Measurements from ENCODE around the gene ANO10.

Gene ANO10

DNA sequence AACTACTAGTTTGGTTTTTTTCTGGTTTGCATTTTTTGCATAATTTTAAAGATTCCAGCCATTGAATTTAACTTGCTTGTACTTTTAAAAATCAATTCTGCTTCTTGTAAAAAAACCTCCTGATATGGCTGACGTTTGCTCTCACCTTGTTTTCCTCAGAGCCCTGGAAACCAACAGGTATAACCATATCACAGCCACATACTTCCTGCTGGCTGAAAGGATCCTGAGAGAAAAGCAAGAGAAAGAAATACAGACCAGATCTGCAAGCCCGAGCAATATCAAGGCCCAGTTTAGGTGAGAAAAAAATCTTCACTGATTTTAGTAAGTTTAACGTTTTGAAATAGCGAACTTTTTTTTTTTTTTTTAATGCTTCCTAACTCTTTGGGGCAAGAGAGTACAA is 278.6 kb downstream of the ANO10 start:
- DNase-seq, result no peak

DNA sequence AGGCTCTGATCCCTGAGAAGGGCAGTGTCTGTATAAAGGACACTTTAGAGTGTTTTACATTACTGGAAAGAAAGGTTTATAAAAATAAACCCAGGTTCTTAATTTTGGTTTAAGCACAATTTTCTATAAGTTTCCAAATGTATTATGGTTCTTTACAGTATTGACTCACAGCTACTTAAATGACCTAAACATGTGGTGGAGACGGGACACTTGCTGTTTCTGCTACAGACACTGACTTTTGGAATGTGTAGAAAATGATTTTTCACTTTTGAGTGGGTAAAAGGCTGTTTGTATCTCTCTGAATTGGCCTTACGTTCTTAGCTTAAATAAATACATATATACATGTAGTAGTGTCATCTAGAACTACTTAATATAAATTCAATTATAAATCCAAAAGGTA is 280.0 kb downstream of the ANO10 start:
- DNase-seq, result no peak

DNA sequence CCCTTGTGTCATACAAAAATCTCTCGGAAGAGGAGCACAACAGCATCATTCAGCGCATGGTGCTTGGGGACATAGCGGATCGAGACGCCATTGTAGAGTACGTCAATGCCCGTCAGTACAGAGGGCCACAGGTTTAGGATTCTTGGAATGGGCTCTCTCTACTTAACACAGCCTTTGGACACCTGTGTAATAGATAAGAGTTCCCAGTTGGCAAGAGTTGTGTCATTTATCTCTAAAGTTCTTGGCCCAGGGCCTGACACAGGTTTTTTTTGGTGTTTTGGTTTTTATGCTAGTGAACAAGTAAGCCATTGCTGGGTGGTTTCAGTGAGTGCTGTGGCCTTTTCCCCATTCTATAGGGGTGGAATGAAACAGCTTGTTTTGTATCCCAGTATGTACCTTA is 281.4 kb downstream of the ANO10 start:
- no peak for DNase-seq

DNA sequence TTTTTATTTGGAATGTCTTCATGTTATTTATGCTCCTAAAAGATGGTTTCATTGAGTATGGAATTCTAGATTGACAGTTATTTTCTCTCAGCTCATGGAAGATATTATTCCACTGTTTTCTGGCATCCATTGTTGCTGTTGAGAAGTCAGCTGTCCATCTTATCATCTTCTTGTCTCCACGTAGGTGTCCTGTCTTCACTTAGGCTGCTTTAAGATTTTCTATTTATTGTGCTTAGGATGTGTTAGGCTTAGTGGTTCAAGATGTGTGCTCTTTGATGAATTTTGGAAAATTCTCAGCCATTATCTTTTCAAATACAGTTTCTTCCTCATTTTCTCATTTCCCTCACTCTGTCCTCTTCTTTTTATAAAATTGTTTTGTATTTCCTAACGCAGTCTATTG is 283.5 kb downstream of the ANO10 start:
- no peak for DNase-seq

DNA sequence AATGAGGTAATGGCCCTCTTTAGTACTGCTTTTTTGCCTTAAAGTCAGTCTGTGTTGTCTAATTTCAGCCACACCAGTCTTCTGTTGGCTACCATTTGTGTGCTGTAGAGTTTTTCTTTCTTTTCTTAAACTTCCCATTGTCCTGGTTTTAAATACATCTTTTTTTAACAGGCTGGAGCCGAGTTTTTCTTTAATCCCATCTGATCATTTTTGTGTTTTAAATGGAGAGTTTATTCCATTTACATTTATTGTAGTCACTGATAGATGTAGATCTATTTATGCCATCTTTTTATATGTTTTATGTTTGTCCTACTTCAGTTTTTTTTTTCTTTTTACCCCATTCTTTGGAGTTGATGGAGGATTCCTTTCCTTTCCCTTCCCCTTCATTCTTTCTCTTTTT is 286.0 kb downstream of the ANO10 start:
- no peak for DNase-seq

DNA sequence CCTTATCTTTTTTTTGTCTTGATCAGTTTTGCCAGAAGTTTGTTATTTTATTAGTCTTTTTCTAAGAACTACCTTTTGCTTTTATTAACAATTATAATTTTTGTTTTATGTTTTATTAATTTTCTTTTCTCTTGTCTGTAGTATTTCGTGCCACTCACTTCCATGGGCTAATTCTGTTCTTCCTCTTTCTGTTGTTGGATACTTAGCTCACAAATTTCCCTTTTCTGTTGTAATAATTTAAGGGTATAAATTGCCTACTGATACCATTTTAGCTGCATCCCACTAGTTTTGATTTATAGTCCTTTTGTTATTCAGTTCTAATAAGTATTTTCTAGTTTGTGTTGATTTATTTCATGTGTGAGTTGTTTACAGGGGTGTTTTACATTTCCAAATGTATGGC is 286.8 kb downstream of the ANO10 start:
- no peak for DNase-seq

DNA sequence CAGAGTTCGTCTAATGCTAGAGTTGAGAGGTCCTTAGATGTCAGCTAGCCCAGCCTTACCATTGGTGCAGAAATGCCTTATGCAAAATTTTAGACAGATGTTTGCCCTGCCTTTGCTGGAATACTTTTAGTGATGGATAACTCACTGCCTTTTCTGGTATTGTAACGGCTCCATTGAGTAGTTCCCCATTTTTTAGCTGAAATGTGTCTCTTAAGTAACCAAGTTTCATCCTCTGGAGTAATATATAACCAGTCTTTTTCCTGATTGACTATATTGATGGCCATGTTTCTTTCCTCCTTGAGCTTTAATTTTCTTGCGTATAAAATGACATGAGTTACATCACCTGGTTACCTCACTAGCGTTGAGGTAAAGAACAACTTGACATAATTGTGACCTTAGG is 290.4 kb downstream of the ANO10 start:
- no peak for DNase-seq

DNA sequence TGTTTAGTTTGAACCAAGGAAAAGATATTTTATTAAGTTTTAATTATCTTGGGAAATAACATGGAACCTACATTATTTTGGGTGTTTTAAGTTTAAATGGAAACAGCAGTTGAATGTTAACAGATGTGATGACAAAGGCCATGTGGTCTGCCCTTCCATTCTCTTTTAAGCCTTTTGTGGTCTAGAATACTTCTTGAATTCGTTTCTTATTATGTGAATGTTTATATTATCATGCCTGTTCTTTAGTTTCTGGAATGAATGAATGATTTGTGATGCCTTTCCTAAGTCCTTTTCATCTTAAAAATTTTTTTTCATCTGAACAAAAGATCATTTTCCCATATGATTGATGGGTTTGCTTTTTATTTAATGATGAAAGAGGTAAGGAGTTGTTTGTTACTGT is 290.8 kb downstream of the ANO10 start:
- no peak for DNase-seq

DNA sequence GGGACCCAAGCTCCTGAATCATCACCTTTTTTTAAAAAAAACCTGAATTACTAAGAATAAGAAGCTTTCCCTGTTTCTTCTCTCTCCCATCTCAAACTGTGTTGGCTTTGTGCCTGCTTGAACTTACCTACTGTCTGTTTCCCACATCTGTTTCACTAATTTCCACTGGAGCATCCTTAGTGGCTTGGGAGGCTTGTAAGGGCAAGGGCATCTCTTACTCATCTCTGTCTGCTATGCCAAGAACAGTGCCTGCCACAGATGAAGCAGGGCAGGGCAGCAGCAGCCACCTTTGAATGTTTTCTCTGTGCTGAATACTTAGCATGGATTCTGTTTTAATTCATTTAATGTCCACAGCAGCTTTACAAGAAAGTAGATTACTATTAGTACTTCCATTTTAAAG is 293.2 kb downstream of the ANO10 start:
- DNase-seq, result no peak

DNA sequence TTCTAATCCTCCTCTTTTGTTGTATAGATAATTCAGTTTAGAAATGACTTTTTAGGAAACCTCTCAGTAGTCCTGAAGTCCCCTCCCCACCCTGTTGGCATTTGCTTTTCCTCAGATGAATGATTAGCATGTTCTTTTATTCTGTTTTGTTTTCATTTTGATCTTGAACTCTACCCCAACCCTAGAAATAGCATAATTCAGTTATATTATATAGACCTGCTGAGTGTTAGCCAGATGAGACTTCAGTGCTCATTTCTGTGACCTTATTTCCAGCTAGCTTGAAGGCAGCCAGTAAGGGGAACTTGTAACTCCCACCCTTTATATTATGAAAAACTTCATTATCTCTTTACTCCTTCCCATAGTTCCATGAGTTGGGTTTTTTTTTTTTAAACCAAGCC is 294.2 kb downstream of the ANO10 start:
- no peak for DNase-seq

DNA sequence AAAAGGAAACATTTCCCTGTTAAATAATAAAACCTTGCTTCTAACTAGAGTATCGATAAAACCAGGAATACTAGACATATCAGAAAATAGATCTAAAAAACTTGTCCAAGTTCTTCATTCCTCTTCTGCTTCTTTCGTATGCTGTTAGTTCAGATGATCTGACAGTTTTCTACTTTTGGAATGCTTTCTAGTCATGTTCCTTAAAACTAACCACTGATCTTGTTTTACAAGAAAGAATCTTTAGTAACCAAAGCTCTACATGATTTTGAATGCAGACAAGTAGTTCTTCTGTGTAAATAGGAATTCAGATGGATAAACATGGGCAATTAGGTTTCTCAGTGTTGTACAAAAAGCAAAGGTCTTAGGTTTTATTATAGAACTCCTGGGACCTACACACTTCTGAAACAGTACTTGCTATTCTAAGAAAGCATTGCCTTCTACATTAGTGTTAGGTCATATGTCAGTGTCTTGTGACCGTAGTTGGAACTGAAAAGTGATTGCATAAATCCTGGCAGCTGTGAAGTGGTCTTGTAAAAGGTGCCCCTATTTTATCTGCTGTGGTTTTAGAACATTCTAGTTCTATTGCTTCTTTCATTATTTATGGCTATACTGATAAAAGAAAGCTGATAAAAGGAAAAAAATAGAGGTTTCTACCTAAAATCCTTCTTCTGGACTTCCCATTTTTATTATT is 294.8 kb downstream of the ANO10 start:
- DNase-seq, result no peak

DNA sequence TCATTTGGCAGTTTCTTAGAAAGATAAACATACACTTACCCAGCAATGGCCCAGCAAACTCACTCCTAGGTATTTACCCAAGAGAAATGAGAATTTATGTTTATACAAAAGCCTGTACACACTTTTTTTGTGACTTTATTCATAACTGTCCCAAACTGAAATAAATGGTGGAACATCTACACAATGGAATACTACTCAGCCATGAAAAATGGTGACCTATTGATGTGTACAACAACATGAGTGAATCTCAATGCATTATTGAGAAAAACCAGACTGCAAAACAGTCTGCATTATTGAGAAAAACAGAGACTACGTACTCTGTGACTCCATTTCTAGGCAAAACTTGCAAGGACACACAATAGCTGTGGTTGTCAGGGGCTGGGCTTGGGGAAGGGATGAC is 298.3 kb downstream of the ANO10 start:
- no peak for DNase-seq

DNA sequence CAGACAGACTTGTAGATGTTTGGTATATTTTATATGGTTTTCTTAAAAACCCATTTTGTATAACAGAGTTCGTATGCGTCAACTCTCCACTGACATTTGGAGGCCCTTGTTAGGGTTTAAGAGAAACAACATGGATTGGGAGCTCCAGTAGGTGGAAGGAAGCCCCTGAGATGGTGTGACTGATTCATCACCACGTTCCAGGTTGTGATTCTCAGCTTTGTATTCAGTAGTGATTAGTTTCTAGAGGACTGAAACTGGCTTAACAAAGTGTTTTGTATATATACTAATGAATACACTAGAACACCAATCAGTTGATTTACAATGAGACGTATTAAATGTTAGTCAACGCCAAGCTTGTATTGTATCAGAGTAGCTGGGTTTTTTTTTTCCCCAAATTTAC is 301.5 kb downstream of the ANO10 start:
- no peak for DNase-seq

DNA sequence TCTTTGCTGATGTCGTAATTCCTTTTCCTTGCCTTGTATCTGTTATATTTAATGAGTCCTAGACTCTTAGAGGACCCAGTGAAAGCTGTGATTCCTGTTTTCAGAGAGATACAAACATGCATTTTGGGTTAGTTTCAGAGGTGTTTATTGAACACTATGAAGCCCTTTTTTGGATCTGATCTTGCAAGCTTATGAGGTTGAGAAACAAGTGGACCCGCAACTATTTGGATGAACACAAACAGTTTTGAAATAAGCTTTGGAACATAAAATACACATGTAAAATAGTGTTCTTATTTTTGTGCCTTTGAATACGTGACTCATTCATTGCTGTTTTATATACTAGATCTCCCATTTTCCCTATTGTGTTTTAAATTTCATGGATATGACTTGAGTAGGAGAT is 302.0 kb downstream of the ANO10 start:
- no peak for DNase-seq

DNA sequence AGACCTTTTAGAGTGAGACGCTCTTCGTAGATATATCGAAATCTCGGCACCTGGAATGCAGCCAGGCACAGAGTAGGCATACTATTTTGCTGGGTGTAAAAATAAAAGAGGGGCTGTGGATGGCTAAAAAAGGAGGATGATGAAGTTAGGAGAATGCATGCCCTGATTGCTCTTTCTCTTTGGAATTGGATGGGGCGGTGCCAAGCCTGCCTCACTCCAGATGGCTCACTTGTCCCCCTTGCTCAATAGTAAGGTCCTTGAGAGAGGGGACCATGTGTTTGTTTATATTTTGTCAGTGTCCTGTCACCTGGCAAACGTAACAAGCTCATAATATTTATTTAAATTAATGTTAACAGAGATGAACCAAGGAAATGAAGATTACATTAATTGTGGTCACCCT is 302.4 kb downstream of the ANO10 start:
- DNase-seq, result no peak

DNA sequence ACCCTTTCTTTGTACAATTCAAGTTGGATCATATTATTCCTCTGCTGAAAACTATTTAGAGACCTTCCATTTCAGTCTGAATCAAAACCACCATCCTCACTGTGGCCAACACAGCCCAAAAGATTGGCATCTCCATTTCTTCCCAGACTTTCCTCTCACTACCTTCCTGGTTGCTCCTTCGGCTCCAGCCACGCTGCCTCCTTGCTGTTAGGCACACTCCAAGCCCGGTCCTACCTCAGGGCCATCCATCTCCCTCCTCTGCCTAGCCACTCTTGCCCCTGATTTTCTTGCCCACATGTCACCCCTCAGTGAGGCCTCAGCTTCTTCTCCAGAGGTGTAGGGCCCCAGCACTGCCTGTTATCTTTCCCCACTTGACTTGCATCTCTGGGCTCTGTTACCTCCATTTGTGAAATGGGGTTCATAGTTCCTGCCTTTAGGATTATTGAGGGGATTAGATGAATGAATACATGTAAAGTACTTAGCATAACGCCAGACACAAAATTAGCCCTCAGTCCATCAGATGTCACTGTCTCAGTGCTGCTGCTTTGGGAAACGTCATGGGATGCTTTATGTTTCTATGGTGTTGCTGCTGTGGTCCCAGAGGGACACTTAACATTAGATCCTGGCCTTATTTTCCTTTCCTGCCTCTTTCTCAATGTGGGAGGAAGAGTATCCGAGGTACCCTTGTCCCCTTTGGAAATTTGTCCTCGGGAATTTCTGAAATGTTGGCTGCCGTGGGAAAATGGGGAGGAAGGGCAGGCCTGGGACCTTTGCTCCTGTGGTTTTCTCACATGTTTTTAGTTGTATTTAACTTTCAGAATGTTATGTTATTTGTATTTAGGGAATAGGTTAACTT is 304.1 kb downstream of the ANO10 start:
- DNase-seq, result no peak

DNA sequence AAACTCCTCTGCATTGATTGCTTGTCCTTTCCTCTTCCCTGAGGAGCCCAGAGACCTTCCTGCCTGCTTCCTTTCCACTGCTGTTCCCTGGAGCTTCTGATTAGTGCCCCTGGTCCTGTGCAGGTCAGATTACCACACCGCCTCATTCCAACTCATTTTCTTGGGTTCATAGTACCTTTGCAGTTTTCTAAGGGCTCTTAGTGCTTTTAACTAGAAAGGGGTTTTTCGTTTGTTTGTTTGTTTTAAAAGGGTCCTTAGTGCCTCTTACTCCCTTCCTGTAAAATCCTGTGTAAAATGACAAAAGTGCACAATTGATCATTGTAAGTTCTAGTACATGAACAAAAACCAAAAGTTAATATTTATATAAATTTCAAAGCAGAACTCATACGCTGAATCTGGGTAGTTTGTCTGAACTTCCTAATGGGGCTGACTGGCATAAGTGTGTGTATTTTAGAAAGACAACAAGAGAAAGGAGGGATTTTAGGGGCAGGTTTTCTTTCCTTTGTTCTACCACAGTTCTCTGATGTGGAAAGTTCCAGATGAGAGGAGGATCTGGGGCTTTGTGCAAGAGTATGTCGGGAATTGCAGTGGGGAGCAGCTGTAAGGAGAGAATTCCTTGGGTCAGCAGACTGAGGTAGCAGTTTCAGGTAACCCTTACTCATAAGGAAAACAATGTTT is 304.9 kb downstream of the ANO10 start:
- no peak for DNase-seq

Data from activated CD4-positive, alpha-beta T cell treated with anti-CD3 and anti-CD28 coated beads for 1 hour (primary cell).